Bronchial epithelial cell (primary cell): ENCODE data around the gene LCE7A. TPM values are rescaled to one million over a fixed set of nuclear protein-coding genes. Genes with fewer than 3 reads are reported as not detected.

Experiments
- DNase-seq: peaks from one replicate; pipeline ENCODE4 v3.0.0-alpha.2; 2010; ENCODE audit warnings: low read depth
- FAIRE-seq: peaks from 2 replicates; lab custom pipeline; 2011; peaks lifted over from hg19 to GRCh38; lab: Jason Lieb, UNC
- H3K27me3 ChIP-seq: 2 replicates; pipeline ENCODE4 v1.5.1; 2011; ENCODE audit warnings: low read length; ENCODE audit not compliant: control insufficient read depth, insufficient read depth
- H3K36me3 ChIP-seq: 2 replicates; pipeline ENCODE4 v1.5.1; 2011; ENCODE audit warnings: low read length; ENCODE audit not compliant: control insufficient read depth, insufficient read depth
- H3K4me3 ChIP-seq: 2 replicates; pipeline ENCODE4 v1.5.1; 2011; ENCODE audit warnings: mild to moderate bottlenecking, low read depth, low read length, control low read depth
- total RNA-seq: library from RNA; depleted of rRNA; stranded (reverse); fragments of >200 nt; gene quantifications from 2 replicates; pipeline ENCODE4 v1.2.1, GENCODE V29; 2014
- TF ChIP-seq, protein P1 (sequence below): IDR thresholded peaks from 2 replicates; pipeline ENCODE4 v1.5.1; 2011; ENCODE audit warnings: mild to moderate bottlenecking, moderate library complexity, low read length, control low read depth, inconsistent platforms; ENCODE audit not compliant: insufficient read depth, severe bottlenecking

The LCE7A gene
- total RNA-seq, 1 donor from 2014 or later = not detected

DNA sequence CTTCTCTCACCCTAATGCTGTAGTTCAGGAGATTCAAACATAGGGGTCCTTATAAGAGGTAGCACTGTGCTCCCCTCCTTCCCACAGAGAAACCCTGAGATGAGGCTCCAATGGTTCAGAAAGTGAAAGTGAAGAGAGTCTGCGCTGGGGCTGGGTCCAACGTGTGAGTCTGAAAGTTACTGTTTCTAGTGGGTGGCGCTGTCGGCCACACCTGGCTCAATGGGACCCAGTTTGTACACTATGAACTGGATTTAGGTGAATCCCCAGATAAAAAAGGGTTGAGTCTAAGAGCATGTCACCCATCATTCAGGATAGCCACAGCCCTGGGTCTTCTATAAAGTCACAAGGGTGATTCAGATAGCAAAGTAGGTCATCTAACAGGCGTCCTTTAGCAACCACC, 21.1 kb downstream of the LCE7A start:
- FAIRE-seq (peak; percentile 36), DNase-seq (no peak)
- Histone ChIP-seq H3K4me3 (no peak overlapping the region), H3K27me3 (no peaks in the 10 kb centered on the region), H3K36me3 (no peaks in the 10 kb centered on the region)
- TF ChIP-seq, protein P1, sequence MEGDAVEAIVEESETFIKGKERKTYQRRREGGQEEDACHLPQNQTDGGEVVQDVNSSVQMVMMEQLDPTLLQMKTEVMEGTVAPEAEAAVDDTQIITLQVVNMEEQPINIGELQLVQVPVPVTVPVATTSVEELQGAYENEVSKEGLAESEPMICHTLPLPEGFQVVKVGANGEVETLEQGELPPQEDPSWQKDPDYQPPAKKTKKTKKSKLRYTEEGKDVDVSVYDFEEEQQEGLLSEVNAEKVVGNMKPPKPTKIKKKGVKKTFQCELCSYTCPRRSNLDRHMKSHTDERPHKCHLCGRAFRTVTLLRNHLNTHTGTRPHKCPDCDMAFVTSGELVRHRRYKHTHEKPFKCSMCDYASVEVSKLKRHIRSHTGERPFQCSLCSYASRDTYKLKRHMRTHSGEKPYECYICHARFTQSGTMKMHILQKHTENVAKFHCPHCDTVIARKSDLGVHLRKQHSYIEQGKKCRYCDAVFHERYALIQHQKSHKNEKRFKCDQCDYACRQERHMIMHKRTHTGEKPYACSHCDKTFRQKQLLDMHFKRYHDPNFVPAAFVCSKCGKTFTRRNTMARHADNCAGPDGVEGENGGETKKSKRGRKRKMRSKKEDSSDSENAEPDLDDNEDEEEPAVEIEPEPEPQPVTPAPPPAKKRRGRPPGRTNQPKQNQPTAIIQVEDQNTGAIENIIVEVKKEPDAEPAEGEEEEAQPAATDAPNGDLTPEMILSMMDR = no peak

DNA sequence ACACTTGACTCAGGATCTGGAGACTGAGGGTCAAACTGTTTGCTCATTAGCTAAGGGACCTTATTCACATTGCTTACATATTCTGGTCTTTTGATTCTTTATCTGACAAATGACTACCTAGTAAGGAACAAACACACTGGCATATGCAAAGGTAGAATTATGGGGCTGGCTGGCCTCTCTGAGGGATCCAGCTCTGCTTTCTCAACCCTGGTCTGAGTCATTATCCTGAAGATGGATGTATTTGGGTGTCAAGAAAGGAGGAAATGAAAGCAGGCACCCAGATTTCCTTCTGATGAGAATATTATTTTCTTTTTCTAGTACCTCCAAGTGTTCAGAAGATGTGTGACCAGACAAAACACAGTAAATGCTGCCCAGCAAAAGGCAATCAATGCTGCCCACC, 24.3 kb downstream of the LCE7A start:
- FAIRE-seq (no peak), DNase-seq (peak; percentile 57)
- Histone ChIP-seq H3K36me3 (no peaks in the 10 kb centered on the region), H3K27me3 (no peaks in the 10 kb centered on the region), H3K4me3 (no peak overlapping the region)
- TF ChIP-seq, protein P1 = no peak

DNA sequence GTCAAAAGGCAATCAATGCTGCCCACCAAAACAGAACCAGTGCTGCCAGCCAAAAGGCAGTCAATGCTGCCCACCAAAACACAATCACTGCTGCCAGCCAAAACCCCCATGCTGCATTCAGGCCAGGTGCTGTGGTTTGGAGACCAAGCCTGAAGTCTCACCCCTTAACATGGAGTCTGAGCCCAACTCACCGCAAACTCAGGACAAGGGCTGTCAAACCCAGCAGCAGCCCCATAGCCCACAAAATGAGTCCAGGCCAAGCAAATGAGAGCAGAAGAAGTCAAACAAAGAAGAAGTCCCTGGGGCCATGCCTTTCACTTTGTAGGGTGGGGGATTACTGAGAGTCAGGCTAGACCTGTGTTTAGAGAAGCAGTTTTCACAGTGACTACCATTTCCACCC, 24.7 kb downstream of the LCE7A start:
- TF ChIP-seq, protein P1 = no peak
- Histone ChIP-seq H3K4me3 (no peak overlapping the region), H3K27me3 (no peaks in the 10 kb centered on the region), H3K36me3 (no peaks in the 10 kb centered on the region)
- FAIRE-seq (no peak), DNase-seq (no peak)

DNA sequence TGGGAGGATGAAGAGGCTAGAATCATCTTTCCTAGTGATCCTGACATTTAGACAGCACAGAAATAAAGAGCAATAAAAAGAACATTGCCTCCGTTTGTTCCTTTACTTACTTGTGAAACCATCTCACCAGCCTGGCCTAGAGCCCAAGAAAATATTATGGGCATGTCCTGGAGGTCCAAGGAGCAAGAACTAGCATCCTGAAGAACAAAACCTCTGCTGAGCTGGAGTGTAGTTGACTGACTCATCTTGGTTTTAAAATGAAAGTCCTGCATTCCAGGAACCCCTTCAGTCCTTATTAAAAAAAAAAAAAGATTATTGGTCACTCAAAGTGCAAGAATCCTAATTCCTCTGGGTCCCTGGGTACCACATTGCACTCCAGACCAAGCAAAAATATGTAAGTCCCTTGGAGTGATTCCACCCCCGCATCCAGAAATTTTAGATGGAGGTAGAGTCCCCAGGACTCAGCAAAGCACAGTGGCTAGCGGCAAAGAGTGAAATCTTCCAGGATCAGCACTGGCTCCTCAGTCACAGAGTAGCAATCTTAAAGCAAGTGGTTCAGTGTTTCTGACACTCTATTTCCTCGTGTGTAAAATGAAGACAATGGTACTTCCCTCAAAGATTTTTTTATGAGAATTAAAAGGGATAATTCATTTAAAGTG, 25.3 kb downstream of the LCE7A start:
- Histone ChIP-seq H3K36me3 (no peaks in the 10 kb centered on the region), H3K4me3 (no peak overlapping the region), H3K27me3 (no peaks in the 10 kb centered on the region)
- FAIRE-seq (no peak), DNase-seq (peak; percentile 64)
- TF ChIP-seq, protein P1 = no peak

DNA sequence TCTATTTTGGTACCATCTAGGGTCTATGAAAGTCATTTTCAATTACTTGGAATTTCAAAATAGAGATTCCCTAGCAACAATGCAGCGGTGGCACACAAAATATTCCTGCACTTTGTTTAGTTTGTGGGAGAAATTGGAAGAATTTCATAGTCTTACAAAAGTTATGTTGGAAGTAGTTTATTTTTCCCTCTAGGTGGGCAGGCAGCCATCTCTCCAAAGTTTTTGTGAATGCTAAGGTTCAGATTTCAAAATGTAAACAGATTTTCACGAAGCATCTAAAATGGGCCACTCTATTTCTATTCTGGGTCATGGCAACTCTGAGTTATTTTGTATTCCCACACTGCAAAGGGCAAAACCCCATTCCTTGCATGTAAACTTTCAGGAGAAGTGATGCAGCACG, 26.3 kb downstream of the LCE7A start:
- no peak overlapping the region for H3K4me3 ChIP-seq
- no peaks in the 10 kb centered on the region for H3K27me3 ChIP-seq
- FAIRE-seq = no peak
- no peak for DNase-seq
- TF ChIP-seq, protein P1 = no peak
- H3K36me3 ChIP-seq = no peaks in the 10 kb centered on the region
